GM23248 (cell line): ENCODE results near the gene DOCK10. TPM values are rescaled to one million over a fixed set of nuclear protein-coding genes. Genes with fewer than 3 reads are reported as not detected.

Experiments used
- DNase-seq: peaks from one replicate; pipeline ENCODE4 v3.0.0-alpha.2; 2015
- H2AFZ ChIP-seq: fragments of 200-600 bp; sonication (generic); 2 replicates; pipeline ENCODE4 v1.6.1; 2016; ENCODE audit warnings: antibody characterized with exemption
- H3F3A ChIP-seq: fragments of 200-600 bp; sonication (generic); 2 replicates; pipeline ENCODE4 v1.6.1; 2016; ENCODE audit warnings: mild to moderate bottlenecking, antibody characterized with exemption, mixed run types; ENCODE audit not compliant: insufficient read depth
- H3K27ac ChIP-seq: fragments of 200-600 bp; sonication (generic); 2 replicates; pipeline ENCODE4 v1.5.1; 2016; ENCODE audit warnings: mild to moderate bottlenecking
- H3K27me3 ChIP-seq: fragments of 200-600 bp; sonication (generic); replicated peaks from 2 replicates; pipeline ENCODE4 v1.6.1; 2016; ENCODE audit warnings: mild to moderate bottlenecking; ENCODE audit not compliant: insufficient read depth
- H3K36me3 ChIP-seq: fragments of 200-600 bp; sonication (generic); 2 replicates; pipeline ENCODE4 v1.6.1; 2016; ENCODE audit warnings: low read depth, mild to moderate bottlenecking
- H3K4me1 ChIP-seq: fragments of 200-600 bp; sonication (generic); 2 replicates; pipeline ENCODE4 v1.6.1; 2016; ENCODE audit warnings: mild to moderate bottlenecking; ENCODE audit not compliant: insufficient read depth
- H3K4me2 ChIP-seq: fragments of 200-600 bp; sonication (generic); one replicate; pipeline ENCODE4 v1.6.1; 2016; ENCODE audit warnings: mild to moderate bottlenecking; ENCODE audit not compliant: unreplicated experiment
- H3K4me3 ChIP-seq: fragments of 200-600 bp; sonication (generic); 2 replicates; pipeline ENCODE4 v1.5.1; 2016; ENCODE audit warnings: mild to moderate bottlenecking
- H3K79me2 ChIP-seq: fragments of 200-600 bp; sonication (generic); 2 replicates; pipeline ENCODE4 v1.6.1; 2016; ENCODE audit warnings: mild to moderate bottlenecking; ENCODE audit not compliant: insufficient read depth
- H3K9ac ChIP-seq: fragments of 200-600 bp; sonication (generic); 2 replicates; pipeline ENCODE4 v1.6.1; 2016; ENCODE audit warnings: mild to moderate bottlenecking
- H3K9me2 ChIP-seq: fragments of 200-600 bp; sonication (generic); 2 replicates; pipeline ENCODE4 v1.6.1; 2016; ENCODE audit warnings: mixed run types, mild to moderate bottlenecking, moderate library complexity; ENCODE audit not compliant: insufficient read depth
- H3K9me3 ChIP-seq: fragments of 200-600 bp; sonication (generic); one replicate; pipeline ENCODE4 v1.6.1; 2017; ENCODE audit warnings: low read depth
- H4K20me1 ChIP-seq: fragments of 200-600 bp; sonication (generic); 2 replicates; pipeline ENCODE4 v1.6.0; 2016; ENCODE audit not compliant: insufficient read depth
- EZH2 ChIP-seq: fragments of 200-600 bp; sonication (generic); IDR thresholded peaks from 2 replicates; pipeline ENCODE4 v1.6.1; 2018; ENCODE audit warnings: antibody characterized with exemption, mild to moderate bottlenecking; ENCODE audit not compliant: insufficient read depth, poor library complexity, severe bottlenecking
- EZH2phosphoT487 ChIP-seq: fragments of 200-600 bp; sonication (generic); IDR thresholded peaks from 2 replicates; pipeline ENCODE4 v1.6.1; 2018; ENCODE audit warnings: antibody characterized with exemption, moderate library complexity, mild to moderate bottlenecking, low read depth; ENCODE audit not compliant: insufficient read depth
- WGBS, 2 experiments: methylation state at CpG; one replicate each; pipeline ENCODE4 v1.1.6; 2015 to 2017; ENCODE audit warnings: low lambda C conversion rate in 2 of 2, low coverage in 1 of 2; ENCODE audit errors: missing lambda C conversion rate in 2 of 2; 5-methylcytosine and 5-hydroxymethylcytosine counted together
- in situ Hi-C: fragments of 300-500 bp; cut with MboI; formaldehyde crosslinking; loops from 2 replicates; pipeline ENCODE4 v1.15.0; 2020
- polyA plus RNA-seq: library from polyadenylated mRNA; unstranded; fragments of >200 nt; fragmentation: Nextera tagmentation; extraction: Ambion mirVana; gene quantifications from 2 replicates; pipeline ENCODE4 v1.2.1, GENCODE V29; 2016
- total RNA-seq: library from RNA; depleted of rRNA; stranded (reverse); fragments of >200 nt; shearing (Covaris generic); gene quantifications from 2 replicates; pipeline ENCODE4 v1.2.3, GENCODE V29; 2014

The DOCK10 gene
- total and polyA plus RNA-seq, 2 experiments from 2014 or later = 8.5 to 19.2 TPM

- no peak overlapping the region for H2AFZ ChIP-seq
- in situ Hi-C loops = no loop called here
- H3K4me2 ChIP-seq = no peak overlapping the region
- DNase-seq = no peak
- H3K9ac ChIP-seq = no peak overlapping the region
- no peaks in the 10 kb centered on the region for H4K20me1 ChIP-seq
- peaks cover 69% of the 10 kb centered on the region for H3K36me3 ChIP-seq
- H3K27ac ChIP-seq = no peak overlapping the region
- 91 to 93% methylated on average over 1 of the region's 1 CpG for WGBS, 2 experiments
- no peaks in the 10 kb centered on the region for H3K27me3 ChIP-seq
- H3K4me1 ChIP-seq = peaks cover 11% of the 10 kb centered on the region
- H3K9me2 ChIP-seq = no peaks in the 10 kb centered on the region
- H3K79me2 ChIP-seq = no peaks in the 10 kb centered on the region
- no peak overlapping the region for H3K4me3 ChIP-seq
- H3K9me3 ChIP-seq = no peaks in the 10 kb centered on the region
- peaks cover 10% of the 10 kb centered on the region for H3F3A ChIP-seq
- TF ChIP-seq EZH2 (no peak), EZH2phosphoT487 (no peak)
Measured at GRCh38 chr2:224803930-224804329, 238.3 kb downstream of the DOCK10 start.

DNA sequence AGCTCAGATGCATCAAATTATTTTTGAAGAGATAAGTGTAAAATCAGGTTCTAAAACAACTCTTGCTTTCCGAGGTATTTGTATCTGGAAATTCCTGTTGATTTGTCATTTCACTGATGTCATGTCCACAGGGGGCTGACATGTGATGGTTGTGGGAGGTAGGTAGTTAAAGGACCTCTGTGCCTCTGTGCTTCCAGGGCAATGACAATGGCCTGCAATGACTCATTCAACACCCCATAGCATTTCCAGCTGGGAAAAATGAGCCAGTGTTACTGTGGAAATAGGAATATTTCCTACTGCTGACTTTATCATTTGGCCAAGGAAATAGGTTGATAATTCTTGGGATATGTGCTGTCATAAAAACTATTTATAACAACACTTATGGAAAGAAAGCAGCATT is 239.9 kb downstream of the DOCK10 start:
- Histone ChIP-seq H3F3A (peaks cover 10% of the 10 kb centered on the region), H3K9me2 (no peaks in the 10 kb centered on the region), H3K4me2 (no peak overlapping the region), H3K79me2 (no peaks in the 10 kb centered on the region), H2AFZ (no peak overlapping the region), H3K27me3 (no peaks in the 10 kb centered on the region), H3K9me3 (no peaks in the 10 kb centered on the region), H3K4me1 (peaks cover 11% of the 10 kb centered on the region), H3K27ac (peak overlapping the region; percentile 50), H3K9ac (no peak overlapping the region), H4K20me1 (no peaks in the 10 kb centered on the region), H3K4me3 (no peak overlapping the region), H3K36me3 (peaks cover 81% of the 10 kb centered on the region)
- TF ChIP-seq EZH2phosphoT487 (no peak), EZH2 (no peak)
- WGBS, 2 experiments = 17 to 22% methylated on average over 1 of the region's 1 CpG
- in situ Hi-C loops = no loop called here
- DNase-seq = peak; percentile 61

DNA sequence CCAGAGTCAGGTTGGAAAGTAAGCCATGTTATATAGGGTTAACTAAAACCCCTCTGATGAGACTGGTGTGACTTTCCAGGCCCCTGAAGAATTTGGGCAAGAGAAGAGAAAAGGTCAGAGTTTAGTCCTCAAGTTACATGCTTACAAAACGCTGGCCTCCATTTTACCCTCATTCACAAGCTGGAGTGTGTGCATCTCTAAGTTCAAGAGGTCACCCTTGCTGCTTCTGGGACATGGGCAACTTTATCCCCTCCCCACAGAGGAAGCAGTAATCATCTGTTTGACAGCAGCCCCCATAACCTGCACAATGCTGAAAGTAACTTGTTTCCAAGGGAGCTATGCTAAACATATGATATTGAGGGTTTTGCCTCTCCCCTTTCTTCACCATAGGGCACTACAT is 240.9 kb downstream of the DOCK10 start:
- Histone ChIP-seq H3K4me1 (peaks cover 11% of the 10 kb centered on the region), H3K9me3 (no peaks in the 10 kb centered on the region), H3K4me3 (no peak overlapping the region), H3F3A (peaks cover 10% of the 10 kb centered on the region), H4K20me1 (no peaks in the 10 kb centered on the region), H3K9me2 (no peaks in the 10 kb centered on the region), H2AFZ (no peak overlapping the region), H3K9ac (no peak overlapping the region), H3K36me3 (peaks cover 76% of the 10 kb centered on the region), H3K79me2 (no peaks in the 10 kb centered on the region), H3K27me3 (no peaks in the 10 kb centered on the region), H3K27ac (no peak overlapping the region), H3K4me2 (no peak overlapping the region)
- TF ChIP-seq EZH2 = no peak
- no peak for TF ChIP-seq EZH2phosphoT487
- WGBS, 2 experiments = 93 to 100% methylated on average over 1 of the region's 1 CpG
- in situ Hi-C loops = no loop called here
- no peak for DNase-seq

- H3K36me3 ChIP-seq = peaks cover 64% of the 10 kb centered on the region
- H3K4me3 ChIP-seq = no peak overlapping the region
- H3K9me2 ChIP-seq = no peaks in the 10 kb centered on the region
- no peak overlapping the region for H3K27ac ChIP-seq
- peaks cover 11% of the 10 kb centered on the region for H3K4me1 ChIP-seq
- WGBS, 2 experiments = 96 to 100% methylated on average over 1 of the region's 1 CpG
- H3K4me2 ChIP-seq = no peak overlapping the region
- no peak overlapping the region for H3K9ac ChIP-seq
- no peaks in the 10 kb centered on the region for H3K9me3 ChIP-seq
- peaks cover 14% of the 10 kb centered on the region for H3F3A ChIP-seq
- no peak overlapping the region for H2AFZ ChIP-seq
- H3K27me3 ChIP-seq = no peaks in the 10 kb centered on the region
- no peaks in the 10 kb centered on the region for H3K79me2 ChIP-seq
- no peaks in the 10 kb centered on the region for H4K20me1 ChIP-seq
- TF ChIP-seq EZH2phosphoT487 (no peak), EZH2 (no peak)
- in situ Hi-C loops = no loop called here
- DNase-seq = no peak
Measured at GRCh38 chr2:224799691-224800090, 242.6 kb downstream of the DOCK10 start.

DNA sequence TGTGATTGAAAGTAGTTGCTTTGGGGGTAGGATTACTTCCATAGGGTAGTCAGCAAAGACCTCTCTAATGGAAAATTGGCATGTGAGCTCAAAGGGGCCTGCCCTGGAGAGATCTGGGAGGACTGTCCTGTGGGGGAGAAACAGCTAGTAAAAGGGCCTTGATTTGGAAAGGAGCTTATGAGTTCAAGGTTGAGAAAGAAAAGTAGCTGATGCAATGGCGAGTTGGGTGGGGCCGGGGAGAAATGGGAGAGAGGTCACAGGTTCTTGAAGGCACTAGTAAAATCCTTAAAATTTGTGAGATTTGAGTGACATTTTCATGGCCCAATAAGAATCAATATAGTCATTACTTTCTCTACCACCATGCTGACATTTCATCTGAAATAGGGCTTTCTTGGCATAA is 244.1 kb downstream of the DOCK10 start:
- Histone ChIP-seq H3K79me2 (no peaks in the 10 kb centered on the region), H3K4me1 (peaks cover 22% of the 10 kb centered on the region), H3K27ac (no peak overlapping the region), H3K4me3 (no peak overlapping the region), H2AFZ (no peak overlapping the region), H3K9me2 (no peaks in the 10 kb centered on the region), H3K4me2 (no peak overlapping the region), H3K27me3 (no peaks in the 10 kb centered on the region), H3K36me3 (peaks cover 50% of the 10 kb centered on the region), H3K9ac (no peak overlapping the region), H3K9me3 (no peaks in the 10 kb centered on the region), H4K20me1 (no peaks in the 10 kb centered on the region), H3F3A (peaks cover 25% of the 10 kb centered on the region)
- DNase-seq = no peak
- in situ Hi-C loops = no loop called here
- 95 to 100% methylated on average over 2 of the region's 2 CpGs for WGBS, 2 experiments
- TF ChIP-seq EZH2 (no peak), EZH2phosphoT487 (no peak)
